Germinal center (tissue), 1 donor: ENCODE results near the gene TRIB2.
A peak's percentile ranks its signal among the peaks of the same experiment; 100 is the strongest.
"Not testable (repeated sequence)": the region's sequence is repeated elsewhere in the genome, so short reads cannot be mapped to it uniquely, and the experiment has no call there.

Experiments
- DNase-seq: peaks from one replicate; pipeline ENCODE4 v3.0.0; 2012; ENCODE audit warnings: mixed read lengths, low spot score

TRIB2 gene

DNA sequence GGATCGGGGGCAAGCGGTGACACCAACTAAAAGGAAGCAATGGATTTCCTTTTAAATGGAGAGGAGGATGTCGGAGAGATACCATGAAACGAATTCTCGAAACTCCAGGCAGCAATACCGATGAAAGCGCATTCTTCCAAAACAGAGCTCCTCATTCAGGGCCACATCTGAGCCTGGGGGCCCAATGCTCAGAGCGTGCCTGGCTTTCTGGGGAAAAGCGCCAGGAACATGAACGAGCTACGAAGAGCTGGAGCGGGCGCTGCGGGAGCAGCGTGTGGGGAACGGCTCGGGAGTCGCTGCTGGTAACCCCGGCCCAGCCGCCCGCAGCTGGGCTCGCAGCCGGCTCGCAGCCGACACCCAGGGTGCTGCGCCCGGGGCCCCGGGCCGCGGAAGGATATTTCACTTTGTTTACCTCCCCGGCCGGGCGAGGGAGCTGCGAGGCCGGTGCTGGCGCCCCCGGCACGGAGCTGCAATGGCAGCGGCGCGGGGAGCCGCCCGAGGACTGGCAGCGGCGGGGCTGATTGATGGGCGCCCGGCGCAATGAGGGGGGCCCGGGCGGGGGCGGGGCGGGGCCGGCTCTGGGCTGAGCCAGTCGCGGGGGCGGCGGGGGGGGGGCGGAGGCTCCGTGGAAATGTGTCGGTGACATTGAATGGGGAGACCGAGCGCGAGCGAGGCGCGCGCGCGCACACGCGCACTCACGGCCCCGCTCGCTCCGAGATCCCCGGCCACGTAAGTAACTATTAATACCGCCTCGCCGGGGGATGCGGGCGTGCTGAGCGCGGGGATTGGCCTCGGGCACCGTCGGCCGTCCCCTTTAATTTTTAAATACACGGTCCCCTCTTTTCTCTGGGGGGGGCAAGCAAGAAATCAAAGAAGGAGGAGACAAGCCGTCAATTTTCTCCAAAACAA is at the start of gene TRIB2:
TRIB2 (plus strand) TSS at position 655 of the 909 bp plus-strand sequence. CDS start 1,372 bp downstream, outside the sequence.
- DNase-seq, result peak; percentile 97

GRCh38 chr2:12669036-12669435 is 47.7 kb upstream of the TRIB2 start:
- no peak for DNase-seq

DNA sequence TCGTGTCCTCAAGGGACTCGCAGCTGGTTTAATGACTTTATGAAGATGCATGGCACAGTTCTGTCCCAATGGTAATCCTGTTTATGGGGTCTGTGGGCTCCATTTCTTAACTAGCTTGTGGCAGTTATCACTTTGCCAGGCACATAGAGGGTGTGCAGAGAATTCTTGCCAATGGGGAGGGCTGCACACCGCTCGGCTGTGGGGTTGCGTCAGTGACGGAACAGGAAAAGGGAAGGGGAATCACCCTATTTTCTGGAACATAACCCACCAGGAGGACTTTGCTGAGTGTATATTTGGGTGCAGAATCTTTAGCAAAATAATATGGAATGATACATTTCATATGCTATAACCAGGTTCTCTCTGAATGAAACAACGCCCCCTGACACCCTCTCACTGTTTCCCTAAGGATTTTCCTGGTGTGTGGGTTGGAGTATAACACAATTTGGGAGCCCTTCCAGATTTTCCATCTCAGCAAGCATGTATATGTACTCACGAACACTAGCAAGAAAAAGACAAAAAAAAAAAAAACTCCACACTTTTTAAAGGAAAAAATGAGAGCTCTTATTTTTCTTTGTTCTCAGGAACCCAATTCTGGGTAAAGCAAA is 43.9 kb upstream of the TRIB2 start:
- DNase-seq, result no peak

DNA sequence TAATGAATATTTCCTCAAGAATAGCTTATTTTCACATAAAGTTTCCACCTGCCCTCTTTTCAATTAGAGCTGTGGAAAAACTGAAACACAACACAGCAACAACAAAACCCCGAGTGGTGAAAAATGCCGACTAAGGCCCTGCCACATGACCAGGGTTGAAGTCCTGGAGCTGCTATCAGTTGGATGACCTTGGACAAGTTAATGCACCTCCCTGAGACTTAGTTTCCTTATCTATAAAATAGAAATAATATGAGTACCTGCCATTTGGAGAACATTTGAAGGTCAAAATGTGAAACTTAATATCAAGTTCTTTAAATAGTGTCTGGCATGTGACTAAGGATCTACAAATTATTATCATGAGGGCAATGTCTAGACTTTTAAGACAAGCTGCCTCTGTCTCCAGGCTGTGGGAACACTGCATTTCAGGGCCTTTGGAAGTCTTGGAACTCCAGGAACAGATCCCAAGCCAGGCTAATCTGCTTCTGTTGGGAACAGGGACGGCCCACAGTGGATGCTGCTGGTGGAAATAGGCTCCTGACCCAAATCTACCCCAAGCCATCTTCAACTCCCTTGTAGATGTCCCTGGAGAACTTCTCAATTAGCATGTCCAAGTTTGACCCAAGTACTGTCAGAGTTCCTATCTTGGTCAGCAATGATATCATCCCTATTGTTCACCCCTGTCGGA is 42.0 kb upstream of the TRIB2 start:
- no peak for DNase-seq

- DNase-seq, result no peak
Measured at GRCh38 chr2:12675352-12675795, 41.4 kb upstream of the TRIB2 start.

DNA sequence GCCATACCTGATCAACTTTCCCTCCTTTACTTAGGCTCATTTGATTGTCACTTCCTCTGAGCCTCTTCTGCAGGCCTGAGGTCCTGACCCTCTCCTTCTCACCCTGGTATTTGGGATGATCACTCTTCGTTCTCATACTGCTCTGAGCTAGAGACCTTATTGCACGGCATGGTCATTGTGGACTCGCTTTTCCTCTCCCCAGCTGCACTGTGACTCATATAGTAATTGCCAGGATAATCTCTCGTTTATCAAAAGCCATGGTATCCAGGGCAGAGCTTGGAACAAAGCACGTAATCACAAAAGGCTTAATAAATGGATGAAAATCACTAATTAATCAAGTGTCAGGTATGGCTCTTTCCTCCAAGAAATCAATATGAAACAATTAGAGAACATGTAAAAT is 40.9 kb upstream of the TRIB2 start:
- no peak for DNase-seq

DNA sequence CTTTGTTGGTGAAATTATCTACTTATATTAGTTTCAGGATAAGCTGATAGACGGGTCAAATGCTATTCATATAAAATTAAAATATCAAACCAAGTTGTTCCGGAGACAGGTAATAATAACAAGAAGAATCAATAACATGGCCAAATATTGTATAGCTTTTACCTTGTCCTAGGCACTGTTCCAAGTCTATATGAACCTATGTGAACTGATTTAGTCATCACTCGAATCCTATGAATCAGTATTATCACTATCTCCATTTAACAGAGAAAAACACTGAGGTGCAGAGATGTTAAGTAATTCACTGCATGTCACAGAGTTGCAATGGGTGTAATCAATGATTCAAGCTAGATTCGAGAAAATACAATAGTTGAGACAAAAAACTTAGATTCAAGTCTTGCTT is 40.0 kb upstream of the TRIB2 start:
- no peak for DNase-seq

DNA sequence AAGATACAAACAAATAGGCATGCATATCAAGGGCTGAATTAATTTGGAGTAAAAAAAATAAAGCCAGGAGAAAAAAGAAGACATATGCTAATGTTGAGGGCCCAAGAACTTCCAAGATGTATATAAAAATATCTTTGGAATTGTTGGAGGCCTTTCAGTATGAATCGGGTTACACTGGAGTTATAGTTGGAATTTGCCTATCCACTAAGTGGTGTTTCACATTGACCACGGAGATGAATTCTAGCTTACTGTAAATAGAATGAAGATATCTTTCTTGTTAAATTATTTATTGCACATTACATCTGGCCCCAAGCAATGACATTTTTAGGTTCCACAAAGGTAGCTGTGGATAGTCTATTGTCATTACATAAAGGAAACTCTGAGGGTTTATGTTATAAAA is 38.5 kb upstream of the TRIB2 start:
- DNase-seq, result no peak

DNA sequence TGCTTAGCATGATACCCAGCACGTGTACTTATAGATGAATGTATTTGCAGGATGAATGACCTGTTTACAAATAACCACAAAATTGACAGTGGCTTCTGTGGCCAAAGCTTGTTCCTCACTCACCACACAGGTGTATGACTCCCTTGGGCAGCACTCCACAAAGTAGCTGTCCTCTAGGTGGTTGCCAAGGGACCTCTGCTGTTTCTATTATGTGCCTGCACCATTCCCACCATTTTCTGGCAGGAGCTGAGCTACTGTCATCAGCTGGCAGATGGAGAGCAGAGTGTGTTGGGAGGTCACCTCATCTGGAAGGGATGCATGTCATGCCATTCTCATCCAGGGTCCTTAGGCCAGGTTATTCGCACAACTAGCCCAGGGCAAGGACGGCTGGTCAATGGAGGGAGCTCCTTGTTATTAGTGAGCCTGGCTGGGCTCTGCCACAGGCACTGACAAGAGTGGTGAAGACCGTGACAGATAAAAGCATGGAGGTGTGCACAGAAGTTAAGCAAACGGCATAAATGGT is 37.1 kb upstream of the TRIB2 start:
- no peak for DNase-seq

GRCh38 chr2:12680115-12680514 is 36.6 kb upstream of the TRIB2 start:
- DNase-seq, result not testable (repeated sequence)

- no peak for DNase-seq
Measured at GRCh38 chr2:12682017-12682416, 34.7 kb upstream of the TRIB2 start.

- DNase-seq, result no peak
Measured at GRCh38 chr2:12683457-12684100, 33.2 kb upstream of the TRIB2 start.

DNA sequence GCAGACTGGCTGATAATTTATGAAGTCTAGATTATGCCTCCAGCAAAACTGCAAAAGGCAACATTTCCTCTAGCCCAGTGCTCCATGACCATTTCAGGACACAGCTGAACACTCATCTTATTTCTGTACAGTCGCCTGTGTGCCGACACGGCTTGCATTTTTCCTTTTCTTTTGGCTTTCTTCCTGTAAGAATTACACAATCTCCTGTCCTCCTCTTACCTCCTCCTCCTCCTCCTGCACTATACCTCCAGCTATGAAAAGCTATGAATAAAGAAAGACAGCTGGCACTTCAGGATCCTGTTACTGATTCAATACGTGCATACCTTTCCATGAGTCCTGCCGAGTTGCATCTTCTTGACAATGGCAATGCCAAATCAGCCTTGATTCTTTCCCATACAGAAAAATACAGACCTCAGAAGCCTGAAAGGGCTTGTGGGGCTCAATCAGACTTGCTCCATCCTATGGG is 32.2 kb upstream of the TRIB2 start:
- DNase-seq, result no peak

DNA sequence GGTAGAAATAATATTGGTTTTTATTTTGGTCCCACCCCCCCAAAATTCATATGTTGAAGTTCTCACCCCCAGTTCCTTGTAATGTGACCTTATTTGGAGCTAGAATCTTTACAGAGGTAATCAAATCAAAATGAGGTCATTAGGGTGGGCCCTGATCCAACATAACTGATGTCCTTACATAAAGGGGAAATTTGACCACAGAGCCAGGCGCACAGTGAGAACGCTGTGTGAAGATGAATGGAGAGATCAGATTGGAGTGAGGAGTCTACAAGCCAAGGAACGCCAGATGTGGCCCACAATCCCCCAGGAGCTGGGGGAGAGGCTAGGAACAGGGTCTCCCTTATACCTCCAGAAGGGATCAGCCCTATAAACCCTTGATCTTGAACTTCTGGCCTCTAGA is 31.6 kb upstream of the TRIB2 start:
- no peak for DNase-seq

DNA sequence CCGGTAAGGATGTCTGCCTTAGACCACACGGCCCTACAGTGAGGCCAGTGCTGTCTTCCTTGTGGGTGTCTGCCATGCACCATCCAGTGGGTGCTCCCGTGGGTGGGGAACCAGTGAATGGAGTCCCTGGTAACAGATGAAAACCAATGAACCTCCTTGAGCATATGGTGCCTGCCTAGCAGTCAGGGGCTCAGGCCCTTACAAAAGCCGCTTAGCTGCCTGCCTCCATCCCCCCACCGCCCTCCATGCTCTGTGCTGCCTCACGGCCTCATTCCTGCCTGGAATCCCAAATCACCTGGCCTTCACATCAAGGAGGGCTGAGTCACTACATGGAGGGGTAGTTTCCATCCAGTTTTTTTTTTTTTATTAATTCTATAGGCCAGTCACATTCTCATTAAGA is 30.8 kb upstream of the TRIB2 start:
- DNase-seq, result no peak

DNA sequence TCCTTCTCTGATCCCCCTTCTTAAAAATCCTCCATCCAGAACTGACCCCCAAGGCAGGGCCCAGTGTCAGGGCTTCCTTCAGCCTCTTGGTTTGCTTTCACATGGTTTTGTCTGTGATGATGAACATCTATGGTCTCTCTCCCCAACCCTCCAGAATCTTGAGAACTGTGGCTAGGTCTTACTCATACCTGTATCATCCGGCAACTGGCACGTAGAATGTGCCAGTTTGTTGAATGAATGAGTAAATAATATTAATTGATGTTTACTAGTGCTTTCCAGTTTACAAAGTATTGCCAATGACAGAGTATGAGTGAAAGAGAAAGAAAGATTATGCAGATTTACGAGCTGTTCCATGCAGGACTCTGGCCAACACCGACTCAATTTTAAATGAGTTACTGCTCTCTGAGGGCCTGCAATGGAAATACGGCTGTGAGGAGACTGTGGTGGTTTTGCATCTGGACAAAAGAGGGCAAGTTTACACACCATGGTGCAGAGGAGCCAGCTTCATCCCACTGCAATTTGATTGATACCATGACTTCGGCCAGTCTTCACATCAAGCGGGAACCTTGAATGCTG is 29.9 kb upstream of the TRIB2 start:
- DNase-seq, result no peak

DNA sequence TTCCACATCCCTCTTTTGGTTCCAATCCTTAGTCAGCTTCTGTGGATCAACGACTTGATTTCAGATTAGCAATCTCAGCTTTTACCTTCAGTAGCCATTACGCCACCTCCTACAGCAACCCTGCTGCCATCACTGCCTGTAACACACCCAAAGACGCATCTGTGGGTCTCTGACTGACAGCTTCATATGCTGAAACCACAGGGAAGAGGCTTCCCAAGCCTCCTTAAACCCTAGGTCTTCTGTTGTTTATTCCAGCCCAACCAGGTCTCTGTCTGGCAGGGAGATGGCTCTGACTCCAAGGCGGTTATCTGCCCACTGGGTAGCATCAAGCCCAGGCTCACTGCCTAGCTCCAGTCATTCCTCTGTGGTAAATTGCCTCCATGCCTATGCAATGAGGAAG is 28.6 kb upstream of the TRIB2 start:
- no peak for DNase-seq

DNA sequence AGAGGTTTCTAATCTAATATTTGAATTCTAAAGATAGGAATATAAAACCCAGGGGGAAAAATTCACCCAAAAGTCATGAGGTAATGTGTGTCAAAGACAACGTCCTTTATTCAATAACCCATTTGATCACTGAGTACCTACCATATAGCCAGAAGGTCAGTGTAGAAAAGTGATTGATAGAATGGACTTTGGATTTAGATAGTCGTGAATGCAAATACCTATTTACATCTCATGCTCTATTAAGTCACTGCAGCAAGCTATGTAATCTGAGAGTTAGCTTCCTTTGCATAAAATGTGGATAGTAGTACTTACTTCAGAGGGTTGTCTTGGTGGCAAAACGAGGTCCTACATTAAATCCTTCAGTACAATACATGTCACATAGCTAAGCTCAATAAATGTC is 27.8 kb upstream of the TRIB2 start:
- DNase-seq, result no peak

DNA sequence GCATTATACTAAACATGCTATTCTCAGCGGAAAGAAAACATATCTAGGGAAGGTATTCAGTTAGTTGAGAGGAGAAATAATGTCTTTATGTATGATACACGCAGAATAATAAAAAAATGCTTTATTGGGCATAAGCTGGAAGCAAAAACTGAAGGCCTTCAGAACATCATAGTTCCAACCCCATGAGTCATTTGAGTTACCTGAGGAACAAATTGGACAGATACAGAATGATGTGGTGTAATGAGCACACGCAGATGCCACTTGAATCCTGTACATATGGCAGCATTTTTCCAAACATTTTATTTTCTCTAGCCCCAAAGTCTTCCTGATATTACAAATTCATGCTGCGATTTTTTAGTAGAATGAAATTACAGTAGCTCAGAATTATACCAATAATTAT is 23.2 kb upstream of the TRIB2 start:
- no peak for DNase-seq

DNA sequence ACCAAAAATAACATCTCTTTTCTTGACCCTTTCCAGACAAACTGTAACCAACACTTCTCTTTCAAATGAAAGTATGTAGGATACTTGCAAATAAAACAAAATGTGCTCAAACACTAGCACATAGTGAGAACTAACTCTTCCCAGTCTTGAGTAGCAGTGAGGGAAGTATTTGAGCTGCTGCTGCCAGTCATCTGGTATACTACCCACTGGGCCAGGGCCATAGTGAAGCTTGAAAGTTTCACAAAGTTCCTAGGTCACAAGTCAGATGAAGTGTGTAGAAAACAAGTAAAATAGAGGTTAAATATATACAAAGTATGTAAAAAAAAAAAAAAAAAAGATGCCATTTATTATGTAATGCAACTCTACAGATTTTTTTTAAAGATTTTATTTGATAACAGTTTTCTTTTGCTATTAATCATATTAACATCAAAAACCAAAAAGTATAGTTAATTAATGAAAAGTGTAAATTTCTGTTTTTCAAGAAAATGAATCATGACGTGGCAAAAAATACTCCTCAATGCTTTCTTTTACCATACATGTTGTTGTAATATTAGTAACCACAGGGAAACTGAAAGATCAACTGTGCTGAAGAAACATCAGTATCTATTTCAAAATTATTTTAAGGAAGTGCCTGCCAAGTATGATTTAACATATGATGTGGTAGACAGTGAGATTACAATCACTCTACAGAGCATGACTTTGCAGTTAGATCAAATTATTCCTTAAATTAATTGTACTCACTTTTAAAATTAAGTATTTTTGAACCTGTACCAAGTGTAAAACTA is 21.6 kb upstream of the TRIB2 start:
- DNase-seq, result no peak

DNA sequence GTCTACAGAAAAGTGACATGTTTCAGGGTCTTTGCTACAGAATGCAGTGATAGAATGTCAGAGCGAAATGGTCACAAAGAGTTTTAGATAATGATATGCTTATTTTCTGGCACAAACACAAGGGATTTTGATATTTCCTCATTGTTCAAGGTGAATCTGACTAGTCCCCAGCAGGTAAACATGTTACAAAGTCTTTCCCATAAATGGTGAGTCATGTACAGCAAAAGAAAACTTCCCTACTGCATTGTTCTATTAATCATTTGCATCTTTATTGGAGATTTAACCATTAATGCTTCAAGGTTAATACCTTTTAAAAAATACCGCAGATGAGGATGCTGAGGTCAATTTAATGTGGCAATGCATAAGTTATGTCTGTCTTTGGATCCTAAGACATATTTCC is 19.1 kb upstream of the TRIB2 start:
- no peak for DNase-seq
